HepG2 (cell line): ENCODE measurements around the gene PDE4D. TPM values are rescaled to one million over a fixed set of nuclear protein-coding genes. Genes with fewer than 3 reads are reported as not detected.
"Not testable (repeated sequence)": the region's sequence is repeated elsewhere in the genome, so short reads cannot be mapped to it uniquely, and the experiment has no call there.

Experiments
- ATAC-seq: fragments of 200-7000 bp; cut with Tn5 transposase; 3 replicates; pipeline ENCODE4 v1.9.1; 2020; ENCODE audit warnings: mild to moderate bottlenecking, moderate library complexity
- BruUV-seq: library from RNA; stranded (reverse); fragments of 400-500 nt; replicated peaks from 2 replicates; lab custom pipeline; 2021; lab: Mats Ljungman, UMichigan
- CTCF ChIA-PET: fragments of 300-600 bp; formaldehyde crosslinking; extraction: SDS; loops from one replicate; lab custom pipeline; 2021; ENCODE audit warnings: low total read pairs, inconsistent platforms, low intra/inter-chr PET ratio; lab: Yijun Ruan, JAX
- POLR2A ChIA-PET: fragments of 350-600 bp; sonication (Branson Sonifier 250); formaldehyde crosslinking; loops from one replicate; lab custom pipeline; 2020; ENCODE audit warnings: antibody characterized with exemption, inconsistent platforms; lab: Yijun Ruan, JAX
- DNase-seq: peaks from one replicate; pipeline ENCODE4 v3.0.0-alpha.2; 2015; ENCODE audit warnings: low spot score
- FAIRE-seq: peaks from 3 replicates; lab custom pipeline; 2011; peaks lifted over from hg19 to GRCh38; lab: Jason Lieb, UNC
- H2AFZ ChIP-seq: one replicate; pipeline ENCODE4 v1.6.1; 2011; ENCODE audit warnings: low read length, inconsistent platforms
- H3K27ac ChIP-seq: fragments of 300-600 bp; 3 replicates; pipeline ENCODE4 v1.8.0; 2011; ENCODE audit warnings: mixed run types, mild to moderate bottlenecking, mixed read lengths, low read length, inconsistent platforms; ENCODE audit not compliant: insufficient read depth; ENCODE audit errors: extremely low read length
- H3K27me3 ChIP-seq, 2 experiments: fragments of 200-600 bp in 1 of 2; 2 replicates in 1 of 2; 3 replicates in 1 of 2; pipeline versions ENCODE4 v1.6.0 to v1.8.0; 2011; ENCODE audit warnings: low read length in 2 of 2, mild to moderate bottlenecking in 2 of 2, moderate library complexity in 2 of 2, inconsistent platforms in 1 of 2; ENCODE audit not compliant: insufficient read depth in 2 of 2, control insufficient read depth in 1 of 2
- H3K36me3 ChIP-seq, 2 experiments: fragments of 200-600 bp in 1 of 2; replicated peaks in 1 of 2; 2 replicates in 1 of 2; 3 replicates in 1 of 2; pipeline versions ENCODE4 v1.5.1 to v1.8.0; 2011; ENCODE audit warnings: low read length in 2 of 2, inconsistent platforms in 1 of 2; ENCODE audit not compliant: insufficient read depth in 2 of 2, control insufficient read depth in 1 of 2
- H3K4me1 ChIP-seq: 2 replicates; pipeline ENCODE4 v1.5.1; 2012; ENCODE audit warnings: low read length, inconsistent platforms; ENCODE audit not compliant: insufficient read depth
- H3K4me2 ChIP-seq: 2 replicates; pipeline ENCODE4 v1.6.0; 2011; ENCODE audit warnings: low read depth, low read length, inconsistent platforms
- H3K4me3 ChIP-seq, 3 experiments: fragments of 200-600 bp in 1 of 3; sonication (generic), shearing (Covaris generic) in 1 of 3; replicated peaks in 1 of 3; 2 replicates each; pipeline ENCODE4 v1.5.1; 2011 to 2016; ENCODE audit warnings: low read length in 3 of 3, inconsistent platforms in 2 of 3, low read depth in 2 of 3, mild to moderate bottlenecking in 2 of 3, control low read depth in 1 of 3, mixed read lengths in 1 of 3; ENCODE audit not compliant: insufficient read depth in 1 of 3
- H3K79me2 ChIP-seq: one replicate; pipeline ENCODE4 v1.6.1; 2011; ENCODE audit warnings: low read length, inconsistent platforms; ENCODE audit not compliant: insufficient read depth
- H3K9ac ChIP-seq: 2 replicates; pipeline ENCODE4 v1.6.0; 2011; ENCODE audit warnings: mild to moderate bottlenecking, low read depth, low read length, inconsistent platforms; ENCODE audit not compliant: insufficient read depth
- H3K9me3 ChIP-seq: 2 replicates; pipeline ENCODE4 v1.5.1; 2012; ENCODE audit warnings: mild to moderate bottlenecking, low read length
- H4K20me1 ChIP-seq: 2 replicates; pipeline ENCODE4 v1.6.0; 2011; ENCODE audit warnings: inconsistent platforms, mild to moderate bottlenecking, low read length, moderate library complexity; ENCODE audit not compliant: insufficient read depth
- ATF7 ChIP-seq, 2 experiments: fragments of 450-650 bp in 1 of 2; sonication (generic) in 1 of 2; formaldehyde crosslinking in 1 of 2; IDR thresholded peaks; 2 replicates each; pipeline versions ENCODE4 v1.4.0 to v1.6.1; 2016 to 2020; ENCODE audit warnings: antibody characterized with exemption in 1 of 2, mild to moderate bottlenecking in 1 of 2, missing genetic modification reagents in 1 of 2
- CBX5 ChIP-seq: sonication (generic); formaldehyde crosslinking; IDR thresholded peaks from 2 replicates; pipeline ENCODE4 v1.4.0; 2020; ENCODE audit warnings: missing genetic modification reagents, borderline replicate concordance
- MAFK ChIP-seq, 2 experiments: IDR thresholded peaks in 1 of 2; conservative IDR thresholded peaks in 1 of 2; 2 replicates each; pipeline ENCODE4 v1.6.1; 2011; ENCODE audit warnings: improper control_type of control experiment in 2 of 2, low read length in 2 of 2
- MYNN ChIP-seq: sonication (generic); formaldehyde crosslinking; IDR thresholded peaks from 2 replicates; pipeline ENCODE4 v1.4.0; 2020; ENCODE audit warnings: mild to moderate bottlenecking, low read depth, missing genetic modification reagents
- ZNF138 ChIP-seq: sonication (generic); formaldehyde crosslinking; IDR thresholded peaks from 2 replicates; pipeline ENCODE4 v1.5.0; 2020; ENCODE audit warnings: mild to moderate bottlenecking, low read depth, missing genetic modification reagents
- WGBS: methylation state at CpG from one replicate; pipeline ENCODE4 v1.1.6; 2017; ENCODE audit warnings: low lambda C conversion rate; 5-methylcytosine and 5-hydroxymethylcytosine counted together
- in situ Hi-C: cut with HindIII; loops from 2 replicates; pipeline ENCODE4 v1.10.0; 2017; ENCODE audit warnings: low pct_unique_long_range_greater_than_20kb; ENCODE audit not compliant: extremely low pct_ligation_motif_present
- intact Hi-C: fragments of 100-400 bp; cut with micrococcal nuclease; formaldehyde crosslinking; loops from one replicate; pipeline ENCODE4 v1.10.0; 2022; ENCODE audit not compliant: unreplicated experiment
- polyA plus RNA-seq, 8 experiments: library from polyadenylated mRNA; depleted of rRNA in 3 of 8; stranded (reverse) in 7 of 8; unstranded in 1 of 8; fragments of >200 nt; fragmentation: Illumina TruSeq in 4 of 8; extraction: Trizol in 4 of 8; gene quantifications; 2 replicates each; pipeline versions ENCODE4 v1.2.1 to v1.2.3, GENCODE V29; 2011 to 2016; ENCODE audit warnings: low read depth in 4 of 8, missing spikeins in 1 of 8, mixed read lengths in 1 of 8; ENCODE audit not compliant: insufficient read depth in 1 of 8
- total RNA-seq, 5 experiments: library from RNA; depleted of rRNA; stranded (reverse); fragments of >200 nt; fragmentation: Illumina TruSeq; extraction: Trizol; gene quantifications; 2 replicates each; pipeline ENCODE4 v1.2.3, GENCODE V29; 2016; ENCODE audit warnings: low read depth in 1 of 5
- TF ChIP-seq, protein P1 (sequence below): sonication (generic); formaldehyde crosslinking; conservative IDR thresholded peaks from 2 replicates; pipeline ENCODE4 v1.5.0; 2020; ENCODE audit warnings: missing genetic modification reagents

The PDE4D gene
- total and polyA plus RNA-seq, 2 of the 13 experiments (the other 11 are each of a cell fraction or from before 2014, with no cell fraction given), result 7.0 to 12.2 TPM

DNA sequence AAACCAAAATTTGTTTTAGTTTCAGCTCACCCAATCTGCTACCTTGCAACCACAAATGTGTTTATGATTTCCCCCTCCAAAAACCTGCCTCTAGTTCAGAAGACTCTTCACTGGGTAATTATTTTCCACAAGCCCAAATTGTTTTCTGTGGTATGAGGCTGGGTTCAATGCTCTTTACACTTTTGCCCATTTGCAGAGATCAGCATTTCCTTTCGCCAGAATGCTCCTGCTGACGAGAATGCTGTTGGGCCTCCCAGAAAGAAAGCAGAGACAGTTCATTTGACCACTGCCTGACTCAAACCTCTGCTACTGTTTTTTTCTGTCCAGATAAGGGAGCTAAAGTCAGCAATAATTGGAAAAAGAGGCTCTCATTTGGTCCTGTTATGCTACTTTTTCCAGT is 427.3 kb downstream of the PDE4D start:
- BruUV-seq, result no TSS peak
- DNase-seq, result no peak
- in situ Hi-C loops, result no loop called here

DNA sequence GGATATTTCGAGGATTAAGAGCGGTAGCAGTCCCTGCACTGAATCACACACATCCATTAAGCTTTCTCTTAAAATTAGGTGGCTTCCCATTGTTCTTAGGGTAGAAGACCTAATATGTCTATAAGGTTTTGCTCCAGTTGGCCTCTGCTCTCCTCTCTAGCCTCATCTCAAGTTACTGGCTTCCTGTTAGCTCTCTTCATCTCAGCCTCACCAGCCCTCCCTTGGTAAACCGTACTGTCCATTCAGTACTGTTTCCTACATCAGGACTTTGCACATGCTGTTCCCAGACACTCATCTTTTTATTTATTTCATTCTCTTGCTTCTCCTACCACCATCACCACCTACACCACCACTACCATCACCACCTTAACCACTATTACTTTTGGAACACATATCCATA is 428.6 kb downstream of the PDE4D start:
- Histone ChIP-seq H3K4me3 (no peak overlapping the region), H3K27ac (no peak overlapping the region), H2AFZ (no peak overlapping the region)
- CTCF ChIA-PET, result no interaction called here
- in situ Hi-C loops, result no loop called here
- BruUV-seq, result no TSS peak
- no peak for ATAC-seq
- intact Hi-C loops, result no loop called here
- TF ChIP-seq MYNN, result no peak
- no peak for TF ChIP-seq ZNF138
- TF ChIP-seq, protein P1, sequence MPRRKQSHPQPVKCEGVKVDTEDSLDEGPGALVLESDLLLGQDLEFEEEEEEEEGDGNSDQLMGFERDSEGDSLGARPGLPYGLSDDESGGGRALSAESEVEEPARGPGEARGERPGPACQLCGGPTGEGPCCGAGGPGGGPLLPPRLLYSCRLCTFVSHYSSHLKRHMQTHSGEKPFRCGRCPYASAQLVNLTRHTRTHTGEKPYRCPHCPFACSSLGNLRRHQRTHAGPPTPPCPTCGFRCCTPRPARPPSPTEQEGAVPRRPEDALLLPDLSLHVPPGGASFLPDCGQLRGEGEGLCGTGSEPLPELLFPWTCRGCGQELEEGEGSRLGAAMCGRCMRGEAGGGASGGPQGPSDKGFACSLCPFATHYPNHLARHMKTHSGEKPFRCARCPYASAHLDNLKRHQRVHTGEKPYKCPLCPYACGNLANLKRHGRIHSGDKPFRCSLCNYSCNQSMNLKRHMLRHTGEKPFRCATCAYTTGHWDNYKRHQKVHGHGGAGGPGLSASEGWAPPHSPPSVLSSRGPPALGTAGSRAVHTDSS, result no peak
- TF ChIP-seq CBX5 (CRISPR knock-in tag), result no peak
- TF ChIP-seq, all 625 proteins: peak for 0
- POLR2A ChIA-PET, result no interaction called here
- H3K36me3 ChIP-seq, result no peaks in the 10 kb centered on the region
- H4K20me1 ChIP-seq, result no peaks in the 10 kb centered on the region
- H3K79me2 ChIP-seq, result no peaks in the 10 kb centered on the region
- FAIRE-seq, result no peak
- no peak overlapping the region for H3K4me2 ChIP-seq
- H3K9me3 ChIP-seq, result no peaks in the 10 kb centered on the region
- DNase-seq, result no peak
- no peak overlapping the region for H3K9ac ChIP-seq
- no peaks in the 10 kb centered on the region for H3K4me1 ChIP-seq
- no peaks in the 10 kb centered on the region for H3K27me3 ChIP-seq
- 94% methylated on average over 3 of the region's 3 CpGs for WGBS

More for the DNA sequence above, 427.3 kb downstream of the PDE4D start:
- no peaks in the 10 kb centered on the region for H3K4me1 ChIP-seq
- 57% methylated on average over 1 of the region's 2 CpGs for WGBS
- H3K4me2 ChIP-seq, result no peak overlapping the region
- intact Hi-C loops, result no loop called here
- no peaks in the 10 kb centered on the region for H3K79me2 ChIP-seq
- TF ChIP-seq MAFK (conservative IDR thresholded peaks at IDR 0.05 in 1 of 2, IDR thresholded peaks at IDR 0.05 in 1 of 2; ENCODE audit: low read length in 2 of 2), result peak in 1 of 2 experiments; percentile 11; a peak in 1 of 4 replicates
- no peak for TF ChIP-seq ATF7 (IDR thresholded peaks at IDR 0.05)
- TF ChIP-seq ATF7 (CRISPR knock-in tag; IDR thresholded peaks at IDR 0.05), result no peak
- H3K4me3 ChIP-seq, result no peak overlapping the region
- no peak for FAIRE-seq
- H3K36me3 ChIP-seq, result no peaks in the 10 kb centered on the region
- H4K20me1 ChIP-seq, result no peaks in the 10 kb centered on the region
- H3K9me3 ChIP-seq, result no peaks in the 10 kb centered on the region
- no peaks in the 10 kb centered on the region for H3K27me3 ChIP-seq
- CTCF ChIA-PET, result no interaction called here
- H3K9ac ChIP-seq, result no peak overlapping the region
- no peak overlapping the region for H3K27ac ChIP-seq
- ATAC-seq, result no peak
- no peak overlapping the region for H2AFZ ChIP-seq
- POLR2A ChIA-PET, result no interaction called here

DNA sequence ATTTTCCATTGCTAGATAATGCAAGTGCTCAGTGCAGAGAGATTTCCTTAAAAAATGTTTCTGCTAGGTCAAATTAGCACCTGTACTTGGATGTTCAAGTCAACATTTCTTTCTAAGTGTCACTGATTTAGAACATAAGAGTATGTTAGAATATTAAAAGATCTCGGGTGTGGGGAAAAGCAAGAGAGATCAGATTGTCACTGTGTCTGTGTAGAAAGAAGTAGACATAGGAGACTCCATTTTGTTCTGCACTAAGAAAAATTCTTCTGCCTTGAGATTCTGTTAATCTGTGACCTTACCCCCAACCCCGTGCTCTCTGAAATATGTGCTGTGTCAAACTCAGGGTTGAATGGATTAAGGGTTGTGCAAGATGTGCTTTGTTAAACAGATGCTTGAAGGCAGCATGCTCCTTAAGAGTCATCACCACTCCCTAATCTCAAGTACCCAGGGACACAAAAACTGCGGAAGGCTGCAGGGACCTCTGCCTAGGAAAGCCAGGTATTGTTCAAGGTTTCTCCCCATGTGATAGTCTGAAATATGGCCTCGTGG is 429.8 kb downstream of the PDE4D start:
- WGBS, result 61% methylated on average over 2 of the region's 4 CpGs
- BruUV-seq, DNase-seq, H3K4me1 ChIP-seq, H3K9me3 ChIP-seq, H3K27me3 ChIP-seq, H3K4me2 ChIP-seq, H3K36me3 ChIP-seq, H3K27ac ChIP-seq, CTCF ChIA-PET, ATAC-seq, H3K79me2 ChIP-seq, H3K9ac ChIP-seq, in situ Hi-C loops, H4K20me1 ChIP-seq, FAIRE-seq, intact Hi-C loops, H3K4me3 ChIP-seq, H2AFZ ChIP-seq, POLR2A ChIA-PET: not testable (repeated sequence)
